H1 (cell line): ENCODE results near the gene MEF2B. TPM values are rescaled to one million over a fixed set of nuclear protein-coding genes. Genes with fewer than 3 reads are reported as not detected.

Source experiments
- CTCF ChIA-PET: fragments of 300-600 bp; sonication (Branson Sonifier 250); formaldehyde crosslinking; loops from one replicate; lab custom pipeline; 2021; ENCODE audit not compliant: partially characterized antibody; lab: Charles Lee
- POLR2A ChIA-PET: fragments of 300-600 bp; sonication (Branson Sonifier 250); formaldehyde crosslinking; loops from one replicate; lab custom pipeline; 2021; ENCODE audit warnings: inconsistent platforms; ENCODE audit not compliant: partially characterized antibody; lab: Charles Lee
- DNase-seq, 2 experiments: peaks; one replicate each; pipeline versions ENCODE4 v3.0.0 to v3.0.0-alpha.2; 2010 to 2022; ENCODE audit warnings: low spot score in 2 of 2, low read depth in 1 of 2, mixed read lengths in 1 of 2
- FAIRE-seq: peaks from 2 replicates; lab custom pipeline; 2011; peaks lifted over from hg19 to GRCh38; lab: Jason Lieb, UNC
- H2AFZ ChIP-seq: 2 replicates; pipeline ENCODE4 v1.8.1; 2012; ENCODE audit warnings: low read length, inconsistent platforms
- H2AK5ac ChIP-seq: 2 replicates; pipeline ENCODE4 v1.6.1; 2013; ENCODE audit warnings: low read depth, low read length
- H2BK120ac ChIP-seq: replicated peaks from 2 replicates; pipeline ENCODE3; 2013; ENCODE audit warnings: low read depth, low read length, inconsistent platforms
- H2BK12ac ChIP-seq: 2 replicates; pipeline ENCODE4 v1.6.1; 2013; ENCODE audit warnings: low read depth, low read length
- H2BK15ac ChIP-seq: 2 replicates; pipeline ENCODE4 v1.6.1; 2013; ENCODE audit warnings: low read length
- H2BK20ac ChIP-seq: 2 replicates; pipeline ENCODE4 v1.6.1; 2013; ENCODE audit warnings: low read length
- H2BK5ac ChIP-seq: 2 replicates; pipeline ENCODE4 v1.6.1; 2013; ENCODE audit warnings: low read depth, low read length
- H3K14ac ChIP-seq: 2 replicates; pipeline ENCODE4 v1.6.1; 2013; ENCODE audit warnings: inconsistent platforms; ENCODE audit not compliant: insufficient read length
- H3K18ac ChIP-seq: 2 replicates; pipeline ENCODE4 v1.6.1; 2013; ENCODE audit warnings: low read length; ENCODE audit errors: extremely low read depth
- H3K23ac ChIP-seq: 2 replicates; pipeline ENCODE4 v1.6.1; 2013; ENCODE audit warnings: inconsistent platforms; ENCODE audit not compliant: insufficient read length
- H3K23me2 ChIP-seq: 2 replicates; pipeline ENCODE4 v1.6.1; 2013; ENCODE audit warnings: low read depth, low read length
- H3K27ac ChIP-seq: 2 replicates; pipeline ENCODE4 v1.6.1; 2011; ENCODE audit warnings: low read depth, low read length, inconsistent platforms
- H3K27me3 ChIP-seq, 4 experiments: replicated peaks in 1 of 4; 1 replicate in 1 of 4; 2 replicates in 3 of 4; pipeline versions ENCODE4 v1.6.1 to v1.8.1; 2011 to 2013; ENCODE audit warnings: low read length in 3 of 4, mild to moderate bottlenecking in 3 of 4, inconsistent platforms in 2 of 4, mixed read lengths in 2 of 4, moderate library complexity in 1 of 4; ENCODE audit not compliant: control insufficient read depth in 3 of 4, insufficient read depth in 3 of 4; ENCODE audit errors: extremely low read depth in 1 of 4
- H3K36me3 ChIP-seq, 4 experiments: 2 replicates each; pipeline versions ENCODE4 v1.6.1 to v1.8.1; 2011 to 2013; ENCODE audit warnings: mild to moderate bottlenecking in 4 of 4, low read length in 3 of 4, moderate library complexity in 2 of 4, control low read depth in 1 of 4, inconsistent platforms in 1 of 4; ENCODE audit not compliant: insufficient read depth in 4 of 4, control insufficient read depth in 2 of 4
- H3K4ac ChIP-seq: replicated peaks from 2 replicates; pipeline ENCODE3; 2013; ENCODE audit warnings: low read length, low read depth, mixed read lengths, inconsistent platforms; ENCODE audit not compliant: insufficient read length
- H3K4me1 ChIP-seq, 4 experiments: replicated peaks in 1 of 4; 1 replicate in 1 of 4; 2 replicates in 3 of 4; pipeline versions ENCODE4 v1.6.1 to v1.8.1; 2011 to 2013; ENCODE audit warnings: low read length in 3 of 4, inconsistent platforms in 2 of 4, mixed read lengths in 1 of 4; ENCODE audit not compliant: insufficient read depth in 4 of 4, control insufficient read depth in 3 of 4
- H3K4me2 ChIP-seq, 2 experiments: 2 replicates each; pipeline versions ENCODE4 v1.6.1 to v1.8.1; 2011 to 2013; ENCODE audit warnings: low read depth in 2 of 2, low read length in 2 of 2, control low read depth in 1 of 2, inconsistent platforms in 1 of 2, mild to moderate bottlenecking in 1 of 2; ENCODE audit not compliant: insufficient read depth in 1 of 2
- H3K4me3 ChIP-seq, 4 experiments: fragments of 200-600, 300-600 bp in 1 of 4; sonication (generic), shearing (Covaris generic), sonication (Bioruptor Twin) in 1 of 4; 2 replicates each; pipeline versions ENCODE4 v1.5.1 to v1.8.1; 2011 to 2016; ENCODE audit warnings: low read length in 4 of 4, low read depth in 3 of 4, control low read depth in 2 of 4, inconsistent platforms in 2 of 4, mild to moderate bottlenecking in 2 of 4, mixed read lengths in 1 of 4, moderate library complexity in 1 of 4; ENCODE audit not compliant: insufficient read depth in 2 of 4; ENCODE audit errors: extremely low read depth in 1 of 4
- H3K56ac ChIP-seq: replicated peaks from 2 replicates; pipeline ENCODE3; 2013; ENCODE audit warnings: low read depth, mild to moderate bottlenecking, mixed read lengths, low read length, inconsistent platforms; ENCODE audit not compliant: insufficient read length
- H3K79me1 ChIP-seq: 2 replicates; pipeline ENCODE4 v1.6.1; 2013; ENCODE audit warnings: low read depth, low read length, control low read depth
- H3K79me2 ChIP-seq, 2 experiments: 2 replicates each; pipeline versions ENCODE4 v1.6.1 to v1.8.1; 2012 to 2013; ENCODE audit warnings: low read length in 2 of 2, mild to moderate bottlenecking in 2 of 2, inconsistent platforms in 1 of 2; ENCODE audit not compliant: insufficient read depth in 2 of 2, control insufficient read depth in 1 of 2
- H3K9ac ChIP-seq, 4 experiments: replicated peaks in 1 of 4; 1 replicate in 1 of 4; 2 replicates in 3 of 4; pipeline versions ENCODE4 v1.6.1 to v1.8.1; 2011 to 2013; ENCODE audit warnings: low read depth in 3 of 4, low read length in 3 of 4, control low read depth in 2 of 4, mild to moderate bottlenecking in 2 of 4, moderate library complexity in 2 of 4, inconsistent platforms in 1 of 4; ENCODE audit errors: extremely low read depth in 1 of 4
- H3K9me3 ChIP-seq, 2 experiments: 2 replicates each; pipeline versions ENCODE4 v1.6.1 to v1.8.1; 2012 to 2013; ENCODE audit warnings: mild to moderate bottlenecking in 2 of 2, moderate library complexity in 2 of 2, control low read depth in 1 of 2, inconsistent platforms in 1 of 2, low read depth in 1 of 2, low read length in 1 of 2, mixed read lengths in 1 of 2; ENCODE audit not compliant: insufficient read depth in 2 of 2
- H4K20me1 ChIP-seq, 2 experiments: replicated peaks in 1 of 2; 2 replicates each; pipeline versions ENCODE3 to v1.8.1; 2011 to 2013; ENCODE audit warnings: inconsistent platforms in 2 of 2, low read length in 2 of 2, mild to moderate bottlenecking in 1 of 2; ENCODE audit not compliant: insufficient read depth in 2 of 2, control insufficient read depth in 1 of 2
- H4K5ac ChIP-seq: 2 replicates; pipeline ENCODE4 v1.6.1; 2013; ENCODE audit warnings: low read length, low read depth, mixed read lengths, inconsistent platforms; ENCODE audit not compliant: insufficient read length
- H4K8ac ChIP-seq: 2 replicates; pipeline ENCODE4 v1.8.0; 2013; ENCODE audit warnings: mild to moderate bottlenecking, moderate library complexity, low read length, inconsistent platforms; ENCODE audit not compliant: insufficient read depth; ENCODE audit errors: extremely low read depth
- H4K91ac ChIP-seq: replicated peaks from 2 replicates; pipeline ENCODE3; 2013; ENCODE audit warnings: low read length, mixed read lengths, inconsistent platforms; ENCODE audit not compliant: insufficient read length
- CHD1 ChIP-seq: IDR thresholded peaks from 2 replicates; pipeline ENCODE4 v1.6.1; 2012; ENCODE audit warnings: low read depth, low read length, improper control_type of control experiment
- EZH2 ChIP-seq: fragments of 200-600 bp; sonication (generic); IDR thresholded peaks from 2 replicates; pipeline ENCODE4 v1.7.1; 2012; ENCODE audit warnings: low read depth, mild to moderate bottlenecking, moderate library complexity, low read length, inconsistent platforms; ENCODE audit not compliant: severe bottlenecking
- NANOG ChIP-seq: IDR thresholded peaks from 2 replicates; pipeline ENCODE4 v1.6.1; 2011; ENCODE audit warnings: low read length, low read depth, mild to moderate bottlenecking, inconsistent platforms; ENCODE audit not compliant: insufficient read depth, poor library complexity, severe bottlenecking
- NRF1 ChIP-seq: IDR thresholded peaks from 2 replicates; pipeline ENCODE4 v1.6.1; 2011; ENCODE audit warnings: mild to moderate bottlenecking, low read depth, low read length, improper control_type of control experiment
- SRF ChIP-seq: IDR thresholded peaks from 2 replicates; pipeline ENCODE4 v1.6.1; 2011; ENCODE audit warnings: mild to moderate bottlenecking, low read depth, low read length, moderate library complexity
- WGBS, 2 experiments: shearing (Covaris generic) in 1 of 2; methylation state at CpG; one replicate each; pipeline versions ENCODE4 v1.1.6 to v1.1.7; 2013 to 2015; ENCODE audit warnings: low lambda C conversion rate in 2 of 2, mixed read lengths in 2 of 2, inconsistent platforms in 1 of 2, low coverage in 1 of 2, missing lambda C conversion rate in 1 of 2; ENCODE audit not compliant: insufficient replicate concordance in 2 of 2, insufficient coverage in 1 of 2, insufficient read length in 1 of 2; ENCODE audit errors: extremely low coverage in 1 of 2, missing lambda C conversion rate in 1 of 2; 5-methylcytosine and 5-hydroxymethylcytosine counted together
- polyA plus RNA-seq, 7 experiments: library from polyadenylated mRNA; depleted of rRNA in 3 of 7; stranded (reverse) in 5 of 7; unstranded in 2 of 7; fragments of >200 nt in 5 of 7; fragments of 200-250 nt in 2 of 7; gene quantifications; 1 replicate in 5 of 7; 2 replicates in 1 of 7; 4 replicates in 1 of 7; pipeline versions ENCODE4 v1.2.1 to v1.2.3, GENCODE V29; 2011 to 2013; ENCODE audit warnings: missing spikeins in 2 of 7, mixed read lengths in 2 of 7
- total RNA-seq: library from RNA; stranded (reverse); fragmentation: NEBNext Ultra II Directional; extraction: Animal tissue kit (Norgen Biotek cat#: 25700); gene quantifications from 2 replicates; pipeline ENCODE4 v1.2.1, GENCODE V29; 2021

Gene MEF2B
- total and polyA plus RNA-seq, 2 of the 8 experiments (the other 6 are each of a cell fraction or from before 2014, with no cell fraction given): 2.8 to 3.7 TPM

DNA sequence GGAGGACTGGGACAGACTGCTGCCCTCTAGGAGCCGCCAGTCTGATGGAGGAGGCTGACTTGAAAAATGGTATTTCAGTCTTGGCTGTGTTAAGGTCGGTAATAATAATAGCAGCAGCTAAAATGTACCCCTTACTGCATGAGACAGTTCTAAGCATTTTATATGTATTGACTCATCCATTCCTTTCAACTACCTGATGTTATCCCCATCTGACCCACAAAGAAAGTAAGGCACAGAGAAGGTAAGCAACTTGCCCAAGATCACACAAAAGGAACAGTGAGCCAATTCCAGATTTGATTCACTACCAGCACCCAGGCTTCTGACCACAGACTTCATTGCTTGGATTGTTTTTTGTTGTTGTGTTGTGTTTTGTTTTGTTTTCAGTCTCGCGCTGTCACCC, 45.7 kb upstream of the MEF2B start:
- Histone ChIP-seq H3K4me1 (peaks cover 0 to 16% (median 10%) of the 10 kb centered on the region in 4 experiments; a peak in 6 of 7 replicates), H3K36me3 (no peaks in the 10 kb centered on the region), H4K5ac (no peak overlapping the region), H3K79me1 (no peaks in the 10 kb centered on the region), H2BK120ac (no peak overlapping the region), H2BK12ac (no peak overlapping the region), H2BK20ac (no peak overlapping the region), H3K14ac (no peak overlapping the region), H3K9ac (no peak overlapping the region), H3K4me3 (no peak overlapping the region), H3K23me2 (peaks cover 3% of the 10 kb centered on the region; the same call in 1 of the 2 replicates), H3K4me2 (no peak overlapping the region), H4K20me1 (peaks cover 3 to 14% of the 10 kb centered on the region in 2 experiments), H4K91ac (no peak overlapping the region), H3K27ac (no peak overlapping the region), H3K79me2 (no peaks in the 10 kb centered on the region), H4K8ac (no peak overlapping the region), H2BK15ac (no peak overlapping the region), H3K4ac (no peak overlapping the region), H3K23ac (no peak overlapping the region), H3K18ac (no peak overlapping the region), H2AFZ (no peak overlapping the region), H2AK5ac (no peak overlapping the region), H3K56ac (no peak overlapping the region), H3K9me3 (no peaks in the 10 kb centered on the region), H3K27me3 (peaks cover 11 to 33% (median 30%) of the 10 kb centered on the region in 4 experiments), H2BK5ac (no peak overlapping the region)
- DNase-seq (no peak), FAIRE-seq (no peak)
- WGBS, 2 experiments: 78% methylated on average over 4 of the region's 4 CpGs; no CpG with 5 or more reads in 1 of the 2 experiments
- ChIA-PET POLR2A (interaction anchor here (0.6 to 7.4 kb wide), 5 partner anchors 9 to 44 kb away, joined by 3 to 45 read pairs (median 5); partner anchors contain the start of genes BORCS8, NR2C2AP and RFXANK), CTCF (interaction anchor here (1.1 to 3.3 kb wide), 5 partner anchors 9 to 44 kb away, joined by 3 to 16 read pairs (median 3); no protein-coding TSS in a partner anchor)
- TF ChIP-seq CHD1 (no peak), SRF (no peak), NRF1 (no peak), NANOG (no peak), EZH2 (no peak)
